B cell (primary cell): ENCODE data around the gene USP49. TPM values are rescaled to one million over a fixed set of nuclear protein-coding genes. Genes with fewer than 3 reads are reported as not detected.

Experiments used
- ATAC-seq: fragments of 200-7000 bp; cut with Tn5 transposase; one replicate; pipeline ENCODE4 v1.10.0; 2021; ENCODE audit warnings: low read depth, mild to moderate bottlenecking, moderate number of reproducible peaks, moderate library complexity
- CTCF ChIA-PET: fragments of 350-600 bp; sonication (Branson Sonifier 250); formaldehyde crosslinking; loops from one replicate; lab custom pipeline; 2021; ENCODE audit warnings: antibody characterized with exemption, inconsistent platforms; lab: Charles Lee
- POLR2A ChIA-PET: fragments of 350-600 bp; sonication (Branson Sonifier 250); formaldehyde crosslinking; loops from one replicate; lab custom pipeline; 2021; ENCODE audit warnings: antibody characterized with exemption; lab: Charles Lee
- DNase-seq: peaks from one replicate; pipeline ENCODE4 v3.0.0; 2013
- H2AFZ ChIP-seq: 2 replicates; pipeline ENCODE4 v1.6.1; 2012; ENCODE audit warnings: mild to moderate bottlenecking, low read depth, low read length; ENCODE audit not compliant: insufficient read depth, poor library complexity, severe bottlenecking
- H3K27ac ChIP-seq, 2 donors: 1 replicate in 1 of 2; 2 replicates in 1 of 2; pipeline ENCODE4 v1.5.1; 2012 to 2013; ENCODE audit warnings: low read length in 2 of 2, mild to moderate bottlenecking in 2 of 2, moderate library complexity in 1 of 2
- H3K27me3 ChIP-seq, 4 experiments: fragments of 200-600 bp in 1 of 4; sonication (generic) in 1 of 4; replicated peaks in 1 of 4; 1 replicate in 2 of 4; 2 replicates in 2 of 4; pipeline versions ENCODE4 v1.6.1 to v1.7.0; 2013 to 2016; ENCODE audit warnings: low read length in 3 of 4, mild to moderate bottlenecking in 2 of 4, mixed read lengths in 1 of 4, moderate library complexity in 1 of 4; ENCODE audit not compliant: insufficient read depth in 4 of 4, control insufficient read depth in 3 of 4; ENCODE audit errors: control extremely low read depth in 1 of 4
- H3K36me3 ChIP-seq, 2 experiments: replicated peaks in 1 of 2; 1 replicate in 1 of 2; 2 replicates in 1 of 2; pipeline versions ENCODE4 v1.6.1 to v1.7.1; 2013; ENCODE audit warnings: low read length in 1 of 2; ENCODE audit not compliant: insufficient read depth in 2 of 2, control insufficient read depth in 1 of 2; ENCODE audit errors: control extremely low read depth in 1 of 2, extremely low read depth in 1 of 2
- H3K4me1 ChIP-seq, 2 donors: fragments of 200-600 bp in 1 of 2; sonication (generic) in 1 of 2; 1 replicate in 1 of 2; 2 replicates in 1 of 2; pipeline versions ENCODE4 v1.5.1 to v1.6.1; 2013 to 2017; ENCODE audit warnings: low read length in 2 of 2; ENCODE audit not compliant: control insufficient read depth in 2 of 2, insufficient read depth in 2 of 2
- H3K4me2 ChIP-seq: replicated peaks from 2 replicates; pipeline ENCODE3; 2012; ENCODE audit warnings: mild to moderate bottlenecking, low read depth, low read length; ENCODE audit not compliant: poor library complexity, severe bottlenecking
- H3K4me3 ChIP-seq, 5 experiments: fragments of 200-600 bp in 1 of 5; sonication (generic) in 1 of 5; 1 replicate in 3 of 5; 2 replicates in 2 of 5; pipeline versions ENCODE4 v1.5.1 to v1.7.0; 2011 to 2016; ENCODE audit warnings: low read length in 4 of 5, mild to moderate bottlenecking in 4 of 5, low read depth in 2 of 5, control low read depth in 1 of 5, moderate library complexity in 1 of 5; ENCODE audit not compliant: insufficient read depth in 1 of 5; ENCODE audit errors: control extremely low read depth in 1 of 5, extremely low read depth in 1 of 5
- H3K79me2 ChIP-seq: fragments of 200-600 bp; sonication (generic); one replicate; pipeline ENCODE4 v1.6.0; 2016; ENCODE audit warnings: low read length; ENCODE audit not compliant: control insufficient read depth, insufficient read depth
- H3K9ac ChIP-seq: fragments of 200-600 bp; sonication (generic); 2 replicates; pipeline ENCODE4 v1.6.1; 2017; ENCODE audit warnings: mild to moderate bottlenecking, low read length, moderate library complexity
- H3K9me3 ChIP-seq, 3 donors: one replicate each; pipeline versions ENCODE4 v1.6.1 to v1.7.1; 2013; ENCODE audit warnings: low read length in 2 of 3; ENCODE audit not compliant: control insufficient read depth in 2 of 3, insufficient read depth in 1 of 3; ENCODE audit errors: control extremely low read depth in 1 of 3
- H4K20me1 ChIP-seq: 2 replicates; pipeline ENCODE4 v1.6.0; 2012; ENCODE audit warnings: mild to moderate bottlenecking, low read length; ENCODE audit not compliant: insufficient read depth, control insufficient read depth, poor library complexity, severe bottlenecking
- H3K27ac Mint-ChIP-seq: one replicate; pipeline ENCODE4 v1.8.0; 2021; ENCODE audit warnings: mixed read lengths
- H3K27me3 Mint-ChIP-seq: one replicate; pipeline ENCODE4 v1.8.0; 2021; ENCODE audit warnings: mixed read lengths
- H3K4me1 Mint-ChIP-seq: one replicate; pipeline ENCODE4 v1.8.0; 2021; ENCODE audit warnings: mixed read lengths
- H3K4me3 Mint-ChIP-seq: one replicate; pipeline ENCODE4 v1.8.0; 2021; ENCODE audit warnings: mixed read lengths
- H3K9me3 Mint-ChIP-seq: one replicate; pipeline ENCODE4 v1.8.0; 2022; ENCODE audit warnings: mixed read lengths; ENCODE audit not compliant: insufficient read depth
- EZH2 ChIP-seq: IDR thresholded peaks from 2 replicates; pipeline ENCODE4 v1.6.1; 2012; ENCODE audit warnings: borderline replicate concordance, low read depth, mild to moderate bottlenecking, moderate library complexity, low read length; ENCODE audit not compliant: insufficient read depth, poor library complexity, severe bottlenecking
- WGBS: methylation state at CpG from one replicate; pipeline ENCODE4 v1.1.5; 2013; ENCODE audit warnings: missing lambda C conversion rate; ENCODE audit not compliant: insufficient coverage; 5-methylcytosine and 5-hydroxymethylcytosine counted together
- intact Hi-C: fragments of 100-400 bp; cut with micrococcal nuclease; formaldehyde crosslinking; loops from one replicate; pipeline ENCODE4 v1.10.0; 2022
- polyA plus RNA-seq: library from polyadenylated mRNA; depleted of rRNA; stranded (reverse); fragments of >200 nt; gene quantifications from 2 replicates; pipeline ENCODE4 v1.2.3, GENCODE V29; 2012
- total RNA-seq, 2 donors: library from RNA; stranded (reverse); fragments of 120-200 nt in 1 of 2; gene quantifications; 1 replicate in 1 of 2; 2 replicates in 1 of 2; pipeline versions ENCODE4 v1.2.3 to v1.2.4, GENCODE V29; 2013 to 2022
- TF ChIP-seq, protein P1 (sequence below): fragments of 200-600 bp; IDR thresholded peaks from one replicate; pipeline ENCODE4 v1.8.0; 2022; ENCODE audit warnings: antibody characterized with exemption, mild to moderate bottlenecking

The USP49 gene
- total and polyA plus RNA-seq, 2 donors (not counting 1 experiment from before 2014, with no cell fraction given): 2.6 to 9.9 TPM

DNA sequence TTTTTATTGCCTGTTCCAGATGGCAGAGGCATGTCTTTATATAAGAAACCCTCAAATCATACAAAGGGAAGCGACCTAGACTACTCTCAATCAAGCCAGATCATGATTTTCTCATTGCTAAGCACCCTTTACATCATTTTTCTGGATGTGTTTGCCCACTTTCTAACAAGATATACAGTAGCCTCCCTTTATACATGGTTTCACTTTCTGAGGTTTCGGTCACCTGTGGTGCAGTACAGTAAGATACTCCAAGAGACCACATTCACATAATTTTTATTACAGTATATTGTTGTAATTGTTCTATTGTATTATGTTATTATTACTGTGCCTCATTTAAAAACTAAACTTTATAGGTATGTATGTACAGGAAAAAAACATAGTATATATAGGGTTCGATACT is 84.1 kb downstream of the USP49 start:
- Histone ChIP-seq H3K27ac (no peak overlapping the region), H3K4me2 (no peak overlapping the region), H4K20me1 (no peaks in the 10 kb centered on the region), H3K27me3 (no peaks in the 10 kb centered on the region), H3K79me2 (no peaks in the 10 kb centered on the region), H2AFZ (no peak overlapping the region), H3K36me3 (no peaks in the 10 kb centered on the region), H3K4me3 (no peak overlapping the region), H3K9me3 (no peaks in the 10 kb centered on the region), H3K9ac (no peak overlapping the region), H3K4me1 (no peaks in the 10 kb centered on the region)
- POLR2A ChIA-PET: no interaction called here
- intact Hi-C loops: no loop called here
- CTCF ChIA-PET: no interaction called here
- Mint-ChIP-seq H3K4me1 (no peaks in the 10 kb centered on the region), H3K27ac (no peak overlapping the region), H3K4me3 (no peak overlapping the region), H3K9me3 (no peaks in the 10 kb centered on the region), H3K27me3 (no peaks in the 10 kb centered on the region)
- DNase-seq (no peak), ATAC-seq (no peak)
- no CpG with 5 or more reads among the region's 3 CpGs for WGBS
- no peak for TF ChIP-seq EZH2
- TF ChIP-seq, protein P1, sequence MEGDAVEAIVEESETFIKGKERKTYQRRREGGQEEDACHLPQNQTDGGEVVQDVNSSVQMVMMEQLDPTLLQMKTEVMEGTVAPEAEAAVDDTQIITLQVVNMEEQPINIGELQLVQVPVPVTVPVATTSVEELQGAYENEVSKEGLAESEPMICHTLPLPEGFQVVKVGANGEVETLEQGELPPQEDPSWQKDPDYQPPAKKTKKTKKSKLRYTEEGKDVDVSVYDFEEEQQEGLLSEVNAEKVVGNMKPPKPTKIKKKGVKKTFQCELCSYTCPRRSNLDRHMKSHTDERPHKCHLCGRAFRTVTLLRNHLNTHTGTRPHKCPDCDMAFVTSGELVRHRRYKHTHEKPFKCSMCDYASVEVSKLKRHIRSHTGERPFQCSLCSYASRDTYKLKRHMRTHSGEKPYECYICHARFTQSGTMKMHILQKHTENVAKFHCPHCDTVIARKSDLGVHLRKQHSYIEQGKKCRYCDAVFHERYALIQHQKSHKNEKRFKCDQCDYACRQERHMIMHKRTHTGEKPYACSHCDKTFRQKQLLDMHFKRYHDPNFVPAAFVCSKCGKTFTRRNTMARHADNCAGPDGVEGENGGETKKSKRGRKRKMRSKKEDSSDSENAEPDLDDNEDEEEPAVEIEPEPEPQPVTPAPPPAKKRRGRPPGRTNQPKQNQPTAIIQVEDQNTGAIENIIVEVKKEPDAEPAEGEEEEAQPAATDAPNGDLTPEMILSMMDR: no peak

DNA sequence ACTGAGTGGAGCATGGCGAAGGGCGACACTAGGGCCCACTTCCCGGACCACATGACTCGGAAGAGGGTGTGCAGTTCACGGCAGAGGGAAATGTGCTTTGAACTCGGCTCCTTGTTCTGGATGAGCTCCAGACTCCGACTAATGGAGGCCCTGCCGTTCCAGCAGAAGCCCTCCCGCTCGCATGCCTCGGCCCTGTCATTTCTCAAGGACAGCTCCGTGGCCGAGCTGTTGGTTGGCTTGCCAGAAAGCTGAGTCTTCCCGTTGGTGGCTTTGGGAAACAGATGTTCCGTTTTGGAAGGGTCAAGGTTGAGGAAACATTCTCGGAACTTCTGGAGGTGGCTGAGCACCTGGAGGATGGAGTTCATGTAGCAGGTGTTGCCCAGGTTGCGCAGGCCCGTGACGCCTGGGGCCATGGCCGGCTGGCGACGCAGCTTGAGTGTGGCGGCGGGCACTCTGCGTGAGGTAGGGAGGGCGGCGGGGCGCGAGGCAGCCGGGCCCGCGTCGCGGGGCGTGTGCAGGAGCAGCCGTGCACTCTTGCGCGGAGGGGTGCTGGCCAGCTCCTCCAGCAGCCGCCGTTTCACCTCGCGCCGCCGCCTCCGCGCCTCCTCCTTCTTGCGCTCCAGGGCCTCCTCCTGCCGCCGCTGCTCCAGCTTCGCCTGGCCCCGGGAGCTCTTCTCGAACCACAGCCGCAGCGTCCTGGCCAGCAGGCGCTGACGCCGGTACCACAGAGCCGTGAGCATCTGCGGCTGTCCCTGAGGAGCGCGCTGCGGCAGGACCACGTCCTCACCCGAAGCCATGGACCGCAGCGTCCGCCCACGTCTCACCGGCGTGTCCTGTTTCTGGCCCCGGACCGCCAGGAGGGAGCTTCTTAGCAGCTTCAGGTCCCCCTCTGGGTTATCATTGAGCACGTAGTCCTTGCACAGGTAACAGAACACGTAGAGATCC is 89.1 kb downstream of the USP49 start:
- ChIA-PET CTCF (interaction anchor here (1.0 kb wide), 1 partner anchor 238 kb away, joined by 4 read pairs; no protein-coding TSS in a partner anchor), POLR2A (no interaction called here)
- no peak overlapping the region for H3K4me2 ChIP-seq

More for the DNA sequence above, 89.1 kb downstream of the USP49 start:
- Histone ChIP-seq H3K27ac (no peak overlapping the region), H3K36me3 (peaks cover 4 to 7% of the 10 kb centered on the region in 2 experiments), H3K9ac (no peak overlapping the region), H3K27me3 (no peaks in the 10 kb centered on the region), H3K4me1 (no peaks in the 10 kb centered on the region), H3K4me3 (no peak overlapping the region), H4K20me1 (no peaks in the 10 kb centered on the region), H3K9me3 (no peaks in the 10 kb centered on the region), H2AFZ (no peak overlapping the region), H3K79me2 (no peaks in the 10 kb centered on the region)
- no peak for DNase-seq
- Mint-ChIP-seq H3K4me1 (no peaks in the 10 kb centered on the region), H3K27me3 (no peaks in the 10 kb centered on the region), H3K9me3 (no peaks in the 10 kb centered on the region), H3K4me3 (no peak overlapping the region), H3K27ac (no peak overlapping the region)
- TF ChIP-seq, protein P1: no peak
- no peak for TF ChIP-seq EZH2
- ATAC-seq: no peak
- 98% methylated on average over 72 of the region's 74 CpGs for WGBS
- intact Hi-C loops: no loop called here
